GM21447 (cell line): ENCODE results near the gene CACNA1C.

Source experiments
- ATAC-seq: cut with Tn5 transposase; IDR thresholded peaks from one replicate; pipeline ENCODE4 v1.9.1; 2021; ENCODE audit not compliant: unreplicated experiment

The CACNA1C gene

DNA sequence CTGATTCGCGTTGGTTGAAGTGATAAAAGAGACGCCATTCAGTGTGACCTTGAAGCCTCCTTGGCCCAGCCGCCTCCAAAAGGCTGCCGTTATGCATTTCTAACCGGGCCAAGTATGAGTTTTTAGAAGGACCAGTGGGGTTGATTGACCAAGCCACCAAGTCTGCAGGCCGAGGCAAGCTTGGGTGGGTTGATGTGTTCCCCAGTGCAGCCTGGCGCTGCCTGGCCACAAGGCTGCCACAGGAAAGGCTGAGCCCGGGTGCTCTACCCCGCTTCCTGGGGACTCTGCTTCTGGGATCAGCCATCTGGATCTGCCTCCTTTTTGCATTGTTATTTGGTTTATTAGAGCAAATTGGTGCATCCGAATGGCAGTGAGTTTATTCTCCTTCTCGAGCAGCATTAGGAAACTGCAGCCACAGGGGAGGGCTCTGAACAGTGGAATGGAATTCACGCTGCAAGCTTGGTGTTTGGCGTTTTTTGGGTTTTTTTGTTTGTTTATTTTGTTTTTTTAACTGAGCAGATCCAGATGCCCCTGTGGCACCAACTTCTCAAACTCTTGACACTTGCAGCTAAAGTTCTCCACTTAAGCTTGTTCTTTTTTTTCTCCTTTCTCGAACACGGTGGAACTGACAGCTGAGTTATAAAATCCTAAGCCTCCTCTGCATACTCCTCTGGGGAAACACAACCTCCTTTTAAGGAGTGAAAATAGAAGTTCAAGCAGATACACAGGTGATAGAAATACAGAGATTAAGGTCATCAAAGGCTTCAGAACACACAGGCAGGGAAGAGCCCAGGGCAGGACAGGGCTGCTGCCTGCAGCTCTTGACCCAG, 596.6 kb downstream of the CACNA1C start:
- no peak for ATAC-seq

DNA sequence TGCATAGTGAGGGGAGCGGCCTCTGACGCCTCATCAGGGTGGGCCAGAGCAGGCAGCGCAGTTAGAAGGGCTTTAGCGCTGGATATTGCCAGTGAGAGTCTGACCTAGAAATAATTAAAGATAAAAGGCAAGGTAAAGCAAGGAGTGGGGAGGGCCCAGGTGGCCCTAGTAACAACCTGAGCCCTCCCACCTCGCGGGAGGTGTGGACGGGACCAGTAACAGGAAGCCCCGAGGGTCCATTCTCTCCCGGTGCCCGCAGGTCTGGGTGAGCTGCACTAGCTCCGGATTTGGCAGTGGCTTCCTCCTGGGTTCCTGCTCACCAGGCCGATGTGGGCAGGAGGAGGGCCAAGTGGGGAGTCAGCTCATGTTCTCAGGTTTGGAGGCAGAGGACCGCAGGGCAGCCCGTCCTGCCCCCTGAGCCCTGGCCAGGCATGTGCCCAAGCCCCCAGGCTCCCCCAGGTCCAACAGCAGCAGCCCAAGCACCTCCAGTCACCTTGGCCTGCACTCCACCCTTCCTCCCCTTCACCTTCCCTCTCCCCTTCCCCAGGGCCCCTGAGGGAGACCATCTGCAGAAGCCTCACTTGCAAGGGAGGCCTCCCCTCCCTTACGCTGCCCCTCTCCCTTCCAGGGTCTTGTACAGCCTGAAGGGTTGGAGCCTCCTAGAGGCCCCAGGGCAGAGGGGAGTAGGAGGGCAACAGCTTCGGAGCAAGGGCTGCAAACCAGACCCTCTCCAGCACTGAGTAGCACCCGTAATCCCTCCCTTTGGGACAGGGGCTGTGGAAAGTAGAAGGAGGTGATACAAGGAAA, 597.7 kb downstream of the CACNA1C start:
- no peak for ATAC-seq

DNA sequence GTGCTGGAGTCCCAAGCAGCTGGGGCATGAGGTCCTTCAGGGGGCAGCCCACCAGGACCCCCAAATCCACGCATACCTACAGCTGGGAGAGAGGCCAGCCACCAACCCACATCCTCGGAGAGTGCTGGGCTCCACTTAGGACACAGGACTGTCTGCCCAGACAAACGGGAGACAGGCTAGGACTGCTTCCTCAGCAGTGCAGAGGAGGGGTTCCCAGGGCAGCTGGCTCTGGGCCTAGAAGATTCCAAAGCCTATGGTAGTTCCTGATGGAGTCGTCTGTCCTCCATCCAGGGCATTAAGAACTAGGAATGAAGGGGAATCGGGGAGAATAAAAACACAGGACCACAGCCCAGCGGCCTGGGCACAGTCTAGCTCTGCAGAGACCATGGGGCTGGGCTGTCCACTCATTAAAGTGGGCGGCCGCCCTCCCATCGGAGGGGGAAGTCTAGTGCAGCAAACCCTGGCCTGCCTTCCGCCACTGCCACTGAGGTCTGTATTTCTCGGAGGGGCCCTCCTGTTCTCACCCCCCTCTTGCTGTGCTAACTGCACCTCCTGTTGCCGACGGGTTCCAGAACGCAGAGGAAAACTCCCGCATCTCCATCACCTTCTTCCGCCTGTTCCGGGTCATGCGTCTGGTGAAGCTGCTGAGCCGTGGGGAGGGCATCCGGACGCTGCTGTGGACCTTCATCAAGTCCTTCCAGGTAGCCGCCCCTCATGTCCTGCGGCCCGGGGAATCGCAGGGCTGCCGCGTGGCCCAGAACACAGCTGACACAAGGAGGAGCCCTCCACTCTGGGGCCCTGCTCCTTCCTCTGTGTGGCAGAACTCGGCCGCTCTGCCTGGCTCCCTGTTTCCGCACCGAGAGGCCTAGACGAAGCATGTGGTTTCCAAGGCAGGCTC, 598.5 kb downstream of the CACNA1C start:
- ATAC-seq: no peak

DNA sequence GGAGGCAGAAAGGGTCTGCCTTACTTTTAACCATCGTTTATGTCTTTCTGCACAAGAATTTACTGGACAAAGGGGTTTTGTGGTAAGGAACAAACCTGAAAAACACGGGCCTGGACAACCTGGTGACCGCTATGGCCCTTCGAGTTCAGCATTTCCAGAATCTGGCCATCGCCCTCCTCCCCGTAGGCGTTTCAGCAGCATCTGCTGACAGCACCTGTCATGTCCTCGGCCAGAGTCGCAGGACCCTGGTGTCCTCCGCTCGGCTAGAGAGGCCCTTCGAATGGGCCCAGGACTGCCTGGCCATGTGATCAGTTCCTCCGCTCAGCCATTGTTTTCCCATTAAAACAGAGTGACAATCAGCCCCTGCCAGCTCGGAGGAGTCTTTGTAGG, 599.2 kb downstream of the CACNA1C start:
- no peak for ATAC-seq

DNA sequence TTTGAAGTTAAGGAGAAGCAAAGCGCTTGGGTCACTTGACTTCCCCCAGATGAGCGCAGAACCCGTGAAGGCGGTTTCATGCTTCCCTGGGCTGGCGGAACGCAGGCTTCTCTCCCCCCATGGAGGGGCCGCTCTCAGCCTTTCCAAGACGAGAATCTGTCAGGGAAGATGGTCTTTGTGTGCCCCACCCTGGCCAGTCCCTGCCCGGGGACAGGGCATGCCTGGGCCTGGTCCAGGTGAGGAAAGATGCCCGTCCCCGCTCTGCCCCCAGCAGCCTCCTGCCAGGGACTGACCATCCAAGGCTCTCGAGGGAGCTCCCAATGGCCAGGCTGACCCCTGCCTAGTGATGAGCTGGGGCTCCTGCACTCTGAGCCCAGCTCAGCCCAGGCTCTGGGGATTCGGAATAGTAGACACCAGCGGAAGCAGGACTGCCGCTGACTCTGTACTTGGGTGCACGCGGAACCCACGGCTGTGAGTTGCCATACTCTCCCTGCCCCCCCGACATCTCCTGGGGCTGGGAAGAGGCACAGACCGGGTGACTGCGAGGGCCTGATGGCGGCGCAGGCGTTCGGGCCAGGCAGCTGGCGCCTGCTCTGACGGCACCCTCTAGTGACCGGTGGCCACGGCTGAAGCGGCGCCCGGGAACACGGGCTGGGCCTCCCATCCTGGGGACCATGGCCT, 599.8 kb downstream of the CACNA1C start:
- ATAC-seq: no peak

DNA sequence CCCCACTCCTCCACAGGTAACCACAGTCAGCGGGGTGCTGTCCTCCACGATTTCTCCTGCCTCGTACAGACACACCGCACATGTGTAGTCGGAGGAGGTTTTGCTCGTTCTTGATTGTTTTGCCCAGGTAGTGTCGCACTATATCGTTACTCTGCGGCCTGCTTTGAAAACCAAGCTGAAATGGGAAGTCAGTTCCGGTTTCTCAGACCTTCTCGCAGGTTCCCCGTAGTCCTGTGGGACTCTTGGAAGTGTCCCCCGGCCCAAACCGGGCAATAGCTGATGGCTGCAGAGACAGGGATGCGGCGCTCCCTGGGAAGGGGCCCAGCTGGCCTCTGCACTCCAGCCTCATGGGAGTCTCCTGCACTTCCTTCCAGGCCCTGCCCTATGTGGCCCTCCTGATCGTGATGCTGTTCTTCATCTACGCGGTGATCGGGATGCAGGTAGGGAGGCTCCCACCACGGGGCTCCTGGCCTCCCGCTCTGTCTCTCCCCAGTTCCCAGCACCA, 600.7 kb downstream of the CACNA1C start:
- no peak for ATAC-seq

DNA sequence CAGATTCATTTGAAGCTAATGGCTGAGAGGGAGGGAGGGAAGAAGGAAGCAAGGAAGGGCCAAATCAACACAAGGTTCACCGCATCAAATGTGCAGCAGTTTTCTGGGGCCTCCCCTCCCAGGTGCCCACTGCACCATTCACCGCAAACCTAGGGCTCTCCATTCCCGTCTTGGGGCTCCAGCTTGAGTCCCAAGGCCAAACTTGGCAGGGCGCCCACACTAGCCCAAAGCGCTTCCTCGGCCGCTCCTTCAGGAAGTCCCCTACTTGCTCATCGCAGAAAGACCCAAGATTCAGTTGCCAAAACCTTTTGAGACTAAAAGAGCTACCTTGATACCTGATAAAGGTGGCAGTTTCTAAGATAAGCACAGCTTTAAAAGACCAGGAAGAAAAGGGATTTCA, 601.5 kb downstream of the CACNA1C start:
- ATAC-seq: no peak

DNA sequence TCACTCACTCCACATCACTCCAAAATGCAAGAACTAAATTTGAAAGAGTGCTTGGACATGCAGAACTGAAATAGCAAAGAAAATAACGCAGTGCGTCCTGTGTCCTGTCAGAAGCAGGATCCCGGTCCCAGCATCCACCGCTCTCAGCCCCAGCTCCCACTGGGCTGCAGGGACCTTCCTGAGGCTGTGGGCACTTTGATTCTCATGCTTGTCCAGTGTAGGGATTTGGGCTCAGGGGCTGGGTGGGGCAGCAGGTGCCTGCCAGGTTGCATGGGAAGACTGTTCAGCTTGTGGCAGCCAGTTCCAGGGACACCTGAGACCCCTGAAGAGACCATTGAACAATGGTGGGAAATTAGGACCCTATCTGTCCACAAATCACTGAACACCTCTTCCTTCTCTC, 602.0 kb downstream of the CACNA1C start:
- no peak for ATAC-seq

DNA sequence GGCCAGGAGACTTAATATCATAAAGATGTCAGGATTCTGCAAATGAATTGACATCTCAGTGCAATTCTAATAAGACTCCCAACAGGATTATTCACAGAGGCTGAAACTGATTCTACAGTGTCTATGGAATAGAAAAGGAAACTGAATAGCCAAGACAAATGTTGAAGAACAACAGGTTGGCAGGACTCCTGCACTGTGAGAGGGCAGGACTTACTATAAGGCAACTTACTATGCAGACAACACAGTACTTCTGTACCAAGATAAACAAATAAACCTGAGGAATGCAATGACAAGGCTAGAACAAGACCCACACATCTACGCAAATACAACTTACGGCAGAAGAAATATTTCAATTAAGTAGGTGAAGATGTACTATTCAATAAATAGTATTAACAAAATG, 609.7 kb downstream of the CACNA1C start:
- no peak for ATAC-seq

DNA sequence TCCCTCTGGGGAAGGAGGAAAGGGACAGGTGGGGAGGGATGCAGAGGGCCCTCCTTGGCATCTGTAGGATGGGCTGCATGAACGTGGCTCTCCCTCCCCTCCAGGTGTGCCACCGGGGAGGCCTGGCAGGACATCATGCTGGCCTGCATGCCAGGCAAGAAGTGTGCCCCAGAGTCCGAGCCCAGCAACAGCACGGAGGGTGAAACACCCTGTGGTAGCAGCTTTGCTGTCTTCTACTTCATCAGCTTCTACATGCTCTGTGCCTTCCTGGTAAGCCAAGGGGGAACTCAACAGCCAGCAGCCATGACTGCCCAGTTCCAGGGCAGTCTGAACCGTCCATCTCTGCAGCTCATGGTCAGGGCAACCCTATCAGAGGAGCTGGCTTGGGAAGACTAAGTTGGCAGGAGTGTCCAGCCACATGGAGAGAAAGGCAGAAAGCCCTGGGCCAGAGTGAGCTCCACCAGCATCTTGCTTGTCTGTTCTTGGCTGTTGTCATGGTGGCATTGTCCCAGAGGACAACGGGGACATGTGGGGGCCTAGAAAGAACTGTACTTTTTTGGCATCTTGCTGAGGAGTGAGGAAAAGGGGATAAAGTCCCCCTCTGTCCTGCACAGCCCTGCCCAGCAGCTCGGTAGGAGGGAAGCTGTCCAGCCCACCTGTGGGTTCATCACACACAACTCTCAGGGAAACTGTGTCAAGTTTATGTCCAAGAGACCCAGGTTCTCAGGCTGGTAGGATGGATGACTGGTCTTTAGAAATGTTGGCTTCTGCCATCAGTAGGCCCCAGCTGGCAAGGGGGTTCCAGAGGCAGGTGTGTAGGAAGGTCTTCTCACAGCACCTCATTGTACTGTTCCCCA, 612.2 kb downstream of the CACNA1C start:
- ATAC-seq: no peak

DNA sequence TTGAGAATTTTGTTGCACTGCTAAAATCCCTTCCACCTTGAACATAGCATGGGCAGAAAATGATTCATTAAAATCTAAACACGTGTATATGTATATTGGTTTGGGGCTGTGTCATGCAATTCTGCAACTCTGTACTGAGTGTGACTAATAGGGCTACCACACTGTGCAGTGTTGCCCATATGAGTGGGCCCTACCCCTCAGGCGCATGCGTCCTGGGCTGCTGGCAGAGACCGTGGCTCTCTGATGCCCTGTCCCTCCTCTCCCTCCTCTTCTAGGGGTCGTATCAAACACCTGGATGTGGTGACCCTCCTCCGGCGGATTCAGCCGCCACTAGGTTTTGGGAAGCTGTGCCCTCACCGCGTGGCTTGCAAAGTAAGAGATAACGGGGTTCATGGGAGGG, 613.6 kb downstream of the CACNA1C start:
- no peak for ATAC-seq

DNA sequence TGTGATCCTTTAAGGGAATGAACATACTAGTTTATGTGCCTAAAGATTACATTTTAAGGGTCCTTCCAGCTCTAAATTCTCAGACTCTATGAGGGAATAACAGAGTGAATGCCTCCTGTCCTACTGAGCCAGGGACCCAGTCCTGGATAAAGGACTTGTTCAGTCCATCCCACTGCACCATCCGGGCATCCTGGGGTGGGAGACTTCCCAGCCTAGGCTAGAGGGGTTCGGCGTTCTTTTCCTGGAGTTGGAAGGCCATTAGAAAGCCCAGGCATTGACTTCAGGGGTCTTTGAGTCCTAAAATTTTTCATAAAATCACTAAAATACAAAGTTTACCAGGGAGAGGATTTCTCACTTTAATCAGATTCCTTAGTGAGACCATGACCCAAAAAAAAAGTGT, 614.1 kb downstream of the CACNA1C start:
- ATAC-seq: no peak

DNA sequence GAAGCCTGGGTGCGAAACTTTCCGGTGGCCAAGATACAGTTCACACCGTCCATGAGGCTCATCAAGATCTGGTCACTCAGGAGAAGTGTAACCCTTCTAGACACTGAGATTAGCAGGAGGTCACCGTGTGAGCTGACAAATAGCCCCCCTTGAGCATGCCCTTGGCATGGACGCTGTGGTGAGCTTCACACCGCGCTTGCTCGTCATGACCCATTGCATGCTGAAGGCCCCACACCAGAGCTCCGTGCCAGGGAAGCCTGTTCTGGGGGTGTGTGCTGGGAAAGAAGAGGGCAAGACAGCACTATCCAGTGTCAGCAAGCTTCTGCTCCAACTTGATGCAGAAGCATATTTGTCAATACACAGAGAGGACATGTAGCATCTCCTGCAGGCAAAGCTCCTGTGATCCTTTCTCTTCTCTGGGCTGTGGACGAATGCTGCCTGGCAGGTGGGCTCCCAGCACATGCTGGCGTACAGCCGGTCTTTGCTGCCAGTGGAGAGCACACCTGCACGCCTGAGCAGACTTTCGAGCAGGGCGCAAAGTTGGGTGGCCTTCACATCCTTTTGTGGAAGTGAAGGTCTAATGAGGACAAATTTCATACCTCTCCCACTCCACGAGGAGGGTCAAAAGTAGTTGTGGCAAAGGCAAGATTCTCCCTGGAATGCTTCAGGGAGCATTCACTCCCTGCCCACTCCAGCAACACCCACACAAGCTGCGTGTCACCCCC, 615.1 kb downstream of the CACNA1C start:
- ATAC-seq: no peak

DNA sequence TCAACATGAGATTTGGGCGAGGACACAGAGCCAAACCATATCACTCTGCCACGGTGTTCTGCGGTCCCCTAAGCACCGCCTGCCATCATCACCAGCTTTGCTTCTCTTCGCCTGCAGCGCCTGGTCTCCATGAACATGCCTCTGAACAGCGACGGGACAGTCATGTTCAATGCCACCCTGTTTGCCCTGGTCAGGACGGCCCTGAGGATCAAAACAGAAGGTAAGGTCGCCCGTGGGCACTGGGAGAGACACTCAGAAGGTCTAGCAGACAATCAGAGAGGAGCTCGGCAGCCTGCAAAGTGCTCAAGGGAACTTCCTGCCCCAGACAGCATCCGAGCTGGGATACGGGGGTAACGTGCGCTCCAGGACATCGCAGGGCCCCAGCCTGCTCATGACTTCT, 616.0 kb downstream of the CACNA1C start:
- ATAC-seq: no peak

DNA sequence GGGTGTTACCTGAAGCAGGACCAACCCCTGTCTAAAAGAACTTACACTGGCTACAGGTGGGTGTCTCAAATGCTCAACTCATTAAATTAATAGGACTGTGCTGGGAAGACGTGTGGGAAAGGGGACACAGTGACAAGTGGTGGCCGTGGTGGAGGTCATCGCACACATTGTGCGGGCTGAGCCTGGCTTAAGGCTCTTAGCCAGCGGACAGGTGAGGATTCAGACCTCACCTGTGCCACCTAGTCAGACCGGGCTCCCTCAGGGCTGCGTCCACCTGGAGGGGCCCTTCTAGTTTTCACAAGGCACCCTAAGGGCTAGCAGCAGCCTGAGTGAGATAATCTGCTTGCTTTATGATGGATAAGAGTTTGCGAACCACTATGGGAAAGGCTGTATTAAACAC, 616.8 kb downstream of the CACNA1C start:
- ATAC-seq: no peak

DNA sequence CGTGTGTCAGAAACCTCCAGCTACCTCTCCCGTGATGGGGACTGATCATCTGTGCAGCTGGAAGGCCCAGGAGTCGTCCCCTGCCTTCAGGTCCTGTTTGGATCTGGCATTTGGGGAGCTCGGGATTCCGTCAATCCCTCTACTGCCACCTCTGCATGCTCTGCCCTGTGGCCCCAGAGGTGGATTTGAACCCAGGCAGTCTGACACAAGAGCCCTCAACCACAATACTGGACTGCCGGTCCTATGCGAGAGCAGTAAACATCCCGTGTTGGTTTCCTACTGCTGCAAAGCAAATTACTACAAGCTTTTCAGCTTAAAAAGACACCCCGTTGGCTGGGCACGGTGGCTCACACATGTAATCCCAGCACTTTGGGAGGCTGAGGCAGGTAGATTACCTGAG, 620.1 kb downstream of the CACNA1C start:
- no peak for ATAC-seq

DNA sequence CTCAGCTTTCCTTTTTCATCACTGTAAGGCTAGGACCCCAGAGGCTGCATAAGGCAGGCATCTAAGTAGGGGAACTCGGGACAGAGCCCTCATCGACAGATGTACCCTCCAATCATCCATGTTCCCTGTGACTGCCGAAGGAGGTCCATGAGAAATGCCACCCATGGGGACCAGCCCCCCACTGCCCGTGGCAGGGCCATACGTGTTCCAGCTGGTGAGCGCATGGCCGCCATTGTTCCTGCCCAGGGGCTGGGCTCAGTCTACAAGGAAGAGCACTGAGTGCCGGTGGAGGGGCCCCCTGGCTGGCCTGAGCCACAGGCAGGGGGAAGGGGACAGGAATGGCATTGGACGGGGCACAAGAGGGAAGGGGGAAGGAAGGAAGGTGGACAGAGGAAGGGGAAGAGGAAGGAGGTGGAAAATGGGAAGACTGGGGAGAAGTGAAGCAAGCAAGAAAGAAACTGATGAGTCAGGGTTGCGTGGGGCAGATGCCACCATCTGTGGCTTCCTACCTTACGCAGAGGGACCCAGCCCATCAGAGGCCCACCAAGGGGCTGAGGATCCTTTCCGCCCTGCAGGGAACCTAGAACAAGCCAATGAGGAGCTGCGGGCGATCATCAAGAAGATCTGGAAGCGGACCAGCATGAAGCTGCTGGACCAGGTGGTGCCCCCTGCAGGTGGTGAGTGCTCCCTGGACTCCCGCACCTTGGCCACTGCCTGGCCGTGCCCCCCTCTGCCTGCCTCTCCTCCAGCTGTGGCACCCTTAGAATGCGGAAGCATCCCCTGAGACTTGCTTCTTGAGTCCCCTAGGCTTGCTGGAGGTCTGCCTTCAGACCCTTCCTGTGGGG, 621.4 kb downstream of the CACNA1C start:
- no peak for ATAC-seq

DNA sequence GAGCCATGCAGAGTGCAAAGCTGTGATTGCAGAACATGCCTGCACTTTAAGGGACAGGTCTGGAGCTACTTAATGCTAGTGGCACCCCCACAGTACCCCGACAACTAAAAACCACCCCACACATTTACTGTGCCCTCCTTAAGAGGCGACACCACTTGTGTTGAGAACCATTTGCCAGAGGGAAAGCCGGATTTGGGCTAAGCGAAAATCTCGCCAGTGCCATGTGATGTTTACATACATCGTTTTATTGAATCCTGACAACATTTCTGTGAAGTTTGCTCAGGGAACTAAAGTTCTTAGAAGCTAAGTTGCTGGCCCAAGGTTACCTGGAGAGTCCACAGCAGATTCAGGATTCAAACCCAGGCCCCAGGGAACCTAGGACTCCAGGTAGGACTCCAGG, 623.0 kb downstream of the CACNA1C start:
- no peak for ATAC-seq
